K562 (cell line): ENCODE results near the gene SPRTN. TPM values are rescaled to one million over a fixed set of nuclear protein-coding genes. Genes with fewer than 3 reads are reported as not detected.

Experiments
- ARID2 ChIP-seq: fragments of 450-650 bp; IDR thresholded peaks from 2 replicates; pipeline ENCODE4 v1.6.1; 2017; ENCODE audit warnings: antibody characterized with exemption, mild to moderate bottlenecking
- C11orf30 ChIP-seq: fragments of 450-650 bp; IDR thresholded peaks from 2 replicates; pipeline ENCODE4 v1.6.1; 2016; ENCODE audit warnings: low read depth, mild to moderate bottlenecking
- ERF ChIP-seq: fragments of 450-650 bp; formaldehyde crosslinking; IDR thresholded peaks from 2 replicates; pipeline ENCODE4 v1.4.0; 2020; ENCODE audit warnings: mild to moderate bottlenecking, mixed read lengths
- KDM5B ChIP-seq: fragments of 200-600 bp; sonication (generic); IDR thresholded peaks from 2 replicates; pipeline ENCODE4 v1.6.1; 2012; ENCODE audit warnings: low read depth, mild to moderate bottlenecking, moderate library complexity, low read length, control low read depth, inconsistent platforms; ENCODE audit not compliant: insufficient replicate concordance
- NFRKB ChIP-seq: fragments of 450-650 bp; IDR thresholded peaks from 2 replicates; pipeline ENCODE4 v1.6.1; 2016; ENCODE audit warnings: low read depth
- ZFX ChIP-seq: sonication (generic); formaldehyde crosslinking; IDR thresholded peaks from 2 replicates; pipeline ENCODE4 v1.8.0; 2022; ENCODE audit warnings: mild to moderate bottlenecking, missing genetic modification reagents, moderate library complexity
- polyA plus RNA-seq, 8 experiments: library from polyadenylated mRNA; depleted of rRNA in 4 of 8; stranded (reverse) in 5 of 8; unstranded in 3 of 8; fragments of >200 nt; fragmentation: Nextera tagmentation in 2 of 8; fragmentation: Illumina TruSeq in 1 of 8; extraction: Ambion mirVana in 2 of 8; extraction: Trizol in 1 of 8; gene quantifications; 2 replicates each; pipeline versions ENCODE4 v1.2.1 to v1.2.3, GENCODE V29; 2011 to 2014; ENCODE audit warnings: inconsistent platforms in 1 of 8, missing spikeins in 1 of 8
- total RNA-seq, 7 experiments: library from RNA; depleted of rRNA in 6 of 7; stranded (reverse); fragments of >200 nt in 6 of 7; fragmentation: Illumina TruSeq in 2 of 7; extraction: Trizol in 2 of 7; gene quantifications; 2 replicates each; pipeline versions ENCODE4 v1.2.1 to v1.2.3, GENCODE V29; 2011 to 2021; ENCODE audit warnings: low replicate concordance in 1 of 7
- TF ChIP-seq, protein P1 (sequence below), 2 experiments: fragments of 450-650 bp; formaldehyde crosslinking in 1 of 2; IDR thresholded peaks; 2 replicates each; pipeline versions ENCODE4 v1.4.0 to v1.6.1; 2014 to 2020; ENCODE audit warnings: mild to moderate bottlenecking in 2 of 2, borderline replicate concordance in 1 of 2, low read depth in 1 of 2
- TF ChIP-seq, protein P2 (sequence below): conservative IDR thresholded peaks from 2 replicates; pipeline ENCODE4 v1.6.1; 2011; ENCODE audit warnings: low read depth, mild to moderate bottlenecking, low read length; ENCODE audit not compliant: control insufficient read depth
- TF ChIP-seq, protein P3 (sequence below), 2 experiments: fragments of 450-650 bp; IDR thresholded peaks; 2 replicates each; pipeline ENCODE4 v1.6.1; 2018; ENCODE audit warnings: mild to moderate bottlenecking in 2 of 2, low read depth in 1 of 2; ENCODE audit not compliant: partially characterized antibody in 2 of 2
- TF ChIP-seq, protein P4 (sequence below): sonication (generic); formaldehyde crosslinking; IDR thresholded peaks from 2 replicates; pipeline ENCODE4 v1.8.1; 2023; ENCODE audit warnings: mild to moderate bottlenecking, missing genetic modification reagents, moderate library complexity

Gene SPRTN
- total and polyA plus RNA-seq, 9 of the 15 experiments (the other 6 are each of a cell fraction or from before 2014, with no cell fraction given) = 8.1 to 32.5 (median 21.2) TPM

DNA sequence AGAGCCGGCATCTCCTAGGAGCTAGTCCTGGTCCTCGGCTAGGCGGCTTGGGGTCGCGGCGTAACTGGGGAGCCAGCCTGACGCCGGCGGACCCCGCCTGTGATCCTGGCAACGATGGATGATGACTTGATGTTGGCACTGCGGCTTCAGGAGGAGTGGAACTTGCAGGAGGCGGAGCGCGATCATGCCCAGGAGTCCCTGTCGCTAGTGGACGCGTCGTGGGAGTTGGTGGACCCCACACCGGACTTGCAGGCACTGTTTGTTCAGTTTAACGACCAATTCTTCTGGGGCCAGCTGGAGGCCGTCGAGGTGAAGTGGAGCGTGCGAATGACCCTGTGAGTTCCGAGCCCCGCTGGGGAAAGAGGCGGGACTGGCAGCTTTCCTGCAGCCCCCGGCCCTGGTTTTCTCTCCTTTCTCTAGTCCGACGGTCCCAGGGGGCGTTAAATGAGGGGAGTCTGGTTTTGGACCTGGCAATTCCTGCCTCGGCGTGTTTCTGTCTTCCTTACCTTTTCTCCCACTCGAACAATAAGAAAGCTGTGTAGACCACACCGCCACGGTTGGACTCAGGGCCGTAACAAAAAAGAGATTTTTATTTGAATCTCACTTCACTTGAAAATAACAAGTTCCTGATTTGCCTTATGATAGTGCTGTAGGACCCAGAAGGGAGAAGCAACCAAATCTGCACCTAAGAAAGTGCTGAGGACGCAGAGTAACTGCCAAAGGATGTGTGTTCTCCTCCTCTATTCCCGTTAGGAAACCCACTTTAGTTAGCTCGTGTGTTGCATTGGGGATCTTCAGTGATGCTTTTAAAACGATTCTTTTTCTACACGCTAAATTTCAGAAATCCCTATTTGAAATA is at the start of gene SPRTN (continued):
- TF ChIP-seq, protein P1, sequence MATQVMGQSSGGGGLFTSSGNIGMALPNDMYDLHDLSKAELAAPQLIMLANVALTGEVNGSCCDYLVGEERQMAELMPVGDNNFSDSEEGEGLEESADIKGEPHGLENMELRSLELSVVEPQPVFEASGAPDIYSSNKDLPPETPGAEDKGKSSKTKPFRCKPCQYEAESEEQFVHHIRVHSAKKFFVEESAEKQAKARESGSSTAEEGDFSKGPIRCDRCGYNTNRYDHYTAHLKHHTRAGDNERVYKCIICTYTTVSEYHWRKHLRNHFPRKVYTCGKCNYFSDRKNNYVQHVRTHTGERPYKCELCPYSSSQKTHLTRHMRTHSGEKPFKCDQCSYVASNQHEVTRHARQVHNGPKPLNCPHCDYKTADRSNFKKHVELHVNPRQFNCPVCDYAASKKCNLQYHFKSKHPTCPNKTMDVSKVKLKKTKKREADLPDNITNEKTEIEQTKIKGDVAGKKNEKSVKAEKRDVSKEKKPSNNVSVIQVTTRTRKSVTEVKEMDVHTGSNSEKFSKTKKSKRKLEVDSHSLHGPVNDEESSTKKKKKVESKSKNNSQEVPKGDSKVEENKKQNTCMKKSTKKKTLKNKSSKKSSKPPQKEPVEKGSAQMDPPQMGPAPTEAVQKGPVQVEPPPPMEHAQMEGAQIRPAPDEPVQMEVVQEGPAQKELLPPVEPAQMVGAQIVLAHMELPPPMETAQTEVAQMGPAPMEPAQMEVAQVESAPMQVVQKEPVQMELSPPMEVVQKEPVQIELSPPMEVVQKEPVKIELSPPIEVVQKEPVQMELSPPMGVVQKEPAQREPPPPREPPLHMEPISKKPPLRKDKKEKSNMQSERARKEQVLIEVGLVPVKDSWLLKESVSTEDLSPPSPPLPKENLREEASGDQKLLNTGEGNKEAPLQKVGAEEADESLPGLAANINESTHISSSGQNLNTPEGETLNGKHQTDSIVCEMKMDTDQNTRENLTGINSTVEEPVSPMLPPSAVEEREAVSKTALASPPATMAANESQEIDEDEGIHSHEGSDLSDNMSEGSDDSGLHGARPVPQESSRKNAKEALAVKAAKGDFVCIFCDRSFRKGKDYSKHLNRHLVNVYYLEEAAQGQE (IDR thresholded peaks at IDR 0.05; ENCODE audit: borderline replicate concordance) = no peak
- TF ChIP-seq, protein P1 (CRISPR knock-in tag; IDR thresholded peaks at IDR 0.05; ENCODE audit: low read depth) = no peak
- TF ChIP-seq, protein P2, sequence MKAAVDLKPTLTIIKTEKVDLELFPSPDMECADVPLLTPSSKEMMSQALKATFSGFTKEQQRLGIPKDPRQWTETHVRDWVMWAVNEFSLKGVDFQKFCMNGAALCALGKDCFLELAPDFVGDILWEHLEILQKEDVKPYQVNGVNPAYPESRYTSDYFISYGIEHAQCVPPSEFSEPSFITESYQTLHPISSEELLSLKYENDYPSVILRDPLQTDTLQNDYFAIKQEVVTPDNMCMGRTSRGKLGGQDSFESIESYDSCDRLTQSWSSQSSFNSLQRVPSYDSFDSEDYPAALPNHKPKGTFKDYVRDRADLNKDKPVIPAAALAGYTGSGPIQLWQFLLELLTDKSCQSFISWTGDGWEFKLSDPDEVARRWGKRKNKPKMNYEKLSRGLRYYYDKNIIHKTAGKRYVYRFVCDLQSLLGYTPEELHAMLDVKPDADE = 0 out of 2 replicates have a peak, but pooled peaks have one; percentile 51
- TF ChIP-seq, protein P3, sequence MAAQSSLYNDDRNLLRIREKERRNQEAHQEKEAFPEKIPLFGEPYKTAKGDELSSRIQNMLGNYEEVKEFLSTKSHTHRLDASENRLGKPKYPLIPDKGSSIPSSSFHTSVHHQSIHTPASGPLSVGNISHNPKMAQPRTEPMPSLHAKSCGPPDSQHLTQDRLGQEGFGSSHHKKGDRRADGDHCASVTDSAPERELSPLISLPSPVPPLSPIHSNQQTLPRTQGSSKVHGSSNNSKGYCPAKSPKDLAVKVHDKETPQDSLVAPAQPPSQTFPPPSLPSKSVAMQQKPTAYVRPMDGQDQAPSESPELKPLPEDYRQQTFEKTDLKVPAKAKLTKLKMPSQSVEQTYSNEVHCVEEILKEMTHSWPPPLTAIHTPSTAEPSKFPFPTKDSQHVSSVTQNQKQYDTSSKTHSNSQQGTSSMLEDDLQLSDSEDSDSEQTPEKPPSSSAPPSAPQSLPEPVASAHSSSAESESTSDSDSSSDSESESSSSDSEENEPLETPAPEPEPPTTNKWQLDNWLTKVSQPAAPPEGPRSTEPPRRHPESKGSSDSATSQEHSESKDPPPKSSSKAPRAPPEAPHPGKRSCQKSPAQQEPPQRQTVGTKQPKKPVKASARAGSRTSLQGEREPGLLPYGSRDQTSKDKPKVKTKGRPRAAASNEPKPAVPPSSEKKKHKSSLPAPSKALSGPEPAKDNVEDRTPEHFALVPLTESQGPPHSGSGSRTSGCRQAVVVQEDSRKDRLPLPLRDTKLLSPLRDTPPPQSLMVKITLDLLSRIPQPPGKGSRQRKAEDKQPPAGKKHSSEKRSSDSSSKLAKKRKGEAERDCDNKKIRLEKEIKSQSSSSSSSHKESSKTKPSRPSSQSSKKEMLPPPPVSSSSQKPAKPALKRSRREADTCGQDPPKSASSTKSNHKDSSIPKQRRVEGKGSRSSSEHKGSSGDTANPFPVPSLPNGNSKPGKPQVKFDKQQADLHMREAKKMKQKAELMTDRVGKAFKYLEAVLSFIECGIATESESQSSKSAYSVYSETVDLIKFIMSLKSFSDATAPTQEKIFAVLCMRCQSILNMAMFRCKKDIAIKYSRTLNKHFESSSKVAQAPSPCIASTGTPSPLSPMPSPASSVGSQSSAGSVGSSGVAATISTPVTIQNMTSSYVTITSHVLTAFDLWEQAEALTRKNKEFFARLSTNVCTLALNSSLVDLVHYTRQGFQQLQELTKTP (IDR thresholded peaks at IDR 0.05; ENCODE audit: low read depth in 1 of 2, partially characterized antibody in 2 of 2) = peak in 1 of 2 experiments; percentile 78
- TF ChIP-seq, protein P4, sequence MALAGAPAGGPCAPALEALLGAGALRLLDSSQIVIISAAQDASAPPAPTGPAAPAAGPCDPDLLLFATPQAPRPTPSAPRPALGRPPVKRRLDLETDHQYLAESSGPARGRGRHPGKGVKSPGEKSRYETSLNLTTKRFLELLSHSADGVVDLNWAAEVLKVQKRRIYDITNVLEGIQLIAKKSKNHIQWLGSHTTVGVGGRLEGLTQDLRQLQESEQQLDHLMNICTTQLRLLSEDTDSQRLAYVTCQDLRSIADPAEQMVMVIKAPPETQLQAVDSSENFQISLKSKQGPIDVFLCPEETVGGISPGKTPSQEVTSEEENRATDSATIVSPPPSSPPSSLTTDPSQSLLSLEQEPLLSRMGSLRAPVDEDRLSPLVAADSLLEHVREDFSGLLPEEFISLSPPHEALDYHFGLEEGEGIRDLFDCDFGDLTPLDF (CRISPR knock-in tag) = 0 out of 2 replicates have a peak, but pooled peaks have one; percentile 62
- TF ChIP-seq ZFX (CRISPR knock-in tag) (peak; percentile 6; the same call in 1 of the 2 replicates), NFRKB (no peak), C11orf30 (peak; percentile 36; the same call in 1 of the 2 replicates), ARID2 (0 out of 2 replicates have a peak, but pooled peaks have one; percentile 39), KDM5B (peak; percentile 80), ERF (CRISPR knock-in tag) (0 out of 2 replicates have a peak, but pooled peaks have one; percentile 42)
